Stimulated activated CD8-positive, alpha-beta memory T cell treated with anti-CD3 and anti-CD28 coated beads, Interleukin-2, amount 100 ng/mL, for 1 hour (primary cell): ENCODE data around the gene PJA1.

ENCODE experiments used
- DNase-seq, 2 donors: peaks; one replicate each; pipeline ENCODE4 v3.0.0-alpha.2; 2020; ENCODE audit warnings: low read depth in 2 of 2

PJA1 gene

GRCh38 chrX:69165087-69165651 lies at the start of gene PJA1:
Gene PJA1 (minus strand): TSS chrX:69165453. CDS start chrX:69163073, 2,380 bp downstream.
- DNase-seq: peak; percentile 30 to 47

GRCh38 chrX:69214463-69214862 lies 49.2 kb upstream of the PJA1 start:
- no peak for DNase-seq

GRCh38 chrX:69211701-69212100 lies 46.4 kb upstream of the PJA1 start:
- DNase-seq: no peak

GRCh38 chrX:69210581-69210980 lies 45.3 kb upstream of the PJA1 start:
- no peak for DNase-seq

- no peak for DNase-seq
Measured at GRCh38 chrX:69207216-69207615, 42.0 kb upstream of the PJA1 start.

GRCh38 chrX:69203638-69204037 lies 38.4 kb upstream of the PJA1 start:
- DNase-seq: no peak

GRCh38 chrX:69197690-69198089 lies 32.4 kb upstream of the PJA1 start:
- no peak for DNase-seq

- no peak for DNase-seq
Measured at GRCh38 chrX:69196666-69197065, 31.4 kb upstream of the PJA1 start.

- DNase-seq: no peak
Measured at GRCh38 chrX:69195810-69196209, 30.6 kb upstream of the PJA1 start.

GRCh38 chrX:69195192-69195591 lies 29.9 kb upstream of the PJA1 start:
- no peak for DNase-seq

GRCh38 chrX:69192603-69193002 lies 27.4 kb upstream of the PJA1 start:
- DNase-seq: no peak

- no peak for DNase-seq
Measured at GRCh38 chrX:69189576-69190371, 24.5 kb upstream of the PJA1 start.

GRCh38 chrX:69186651-69187050 lies 21.4 kb upstream of the PJA1 start:
- DNase-seq: no peak

- no peak for DNase-seq
Measured at GRCh38 chrX:69185886-69186285, 20.6 kb upstream of the PJA1 start.

- DNase-seq: no peak
Measured at GRCh38 chrX:69185141-69185540, 19.9 kb upstream of the PJA1 start.

- no peak for DNase-seq
Measured at GRCh38 chrX:69182818-69183380, 17.6 kb upstream of the PJA1 start.

- no peak for DNase-seq
Measured at GRCh38 chrX:69179380-69179911, 14.2 kb upstream of the PJA1 start.

GRCh38 chrX:69178592-69178991 lies 13.3 kb upstream of the PJA1 start:
- no peak for DNase-seq

GRCh38 chrX:69177511-69178162 lies 12.4 kb upstream of the PJA1 start:
- no peak for DNase-seq

GRCh38 chrX:69176053-69176452 lies 10.8 kb upstream of the PJA1 start:
- no peak for DNase-seq

- no peak for DNase-seq
Measured at GRCh38 chrX:69173906-69174305, 8.7 kb upstream of the PJA1 start.

GRCh38 chrX:69172937-69173336 lies 7.7 kb upstream of the PJA1 start:
- DNase-seq: no peak
